NB4 (cell line): ENCODE results near the gene CLDN11.

Source experiments
- CTCF ChIP-seq: IDR thresholded peaks from one replicate; pipeline ENCODE4 v1.5.1; 2012; ENCODE audit warnings: low read depth, low read length
- MAX ChIP-seq: IDR thresholded peaks from 2 replicates; pipeline ENCODE4 v1.6.1; 2011; ENCODE audit warnings: low read depth, low read length

- TF ChIP-seq CTCF: no peak
- TF ChIP-seq MAX: no peak
Observed at GRCh38 chr3:170424879-170425278, 6.2 kb downstream of the CLDN11 start.
